MCF 10A (cell line): ENCODE results near the gene SLC9A3. TPM values are rescaled to one million over a fixed set of nuclear protein-coding genes. Genes with fewer than 3 reads are reported as not detected.

Experiments used
- BruUV-seq: library from RNA; stranded (reverse); fragments of 400-500 nt; replicated peaks from 2 replicates; lab custom pipeline; 2021; lab: Mats Ljungman, UMichigan
- CTCF ChIA-PET: fragments of 300-600 bp; sonication (Branson Sonifier 250); formaldehyde crosslinking; extraction: SDS; loops from one replicate; lab custom pipeline; 2021; ENCODE audit warnings: antibody characterized with exemption, inconsistent platforms; lab: Yijun Ruan, JAX
- POLR2A ChIA-PET: fragments of 300-600, 350-650 bp; sonication (Branson Sonifier 250); formaldehyde crosslinking; extraction: SDS; loops from one replicate; lab custom pipeline; 2020; ENCODE audit warnings: antibody characterized with exemption, inconsistent platforms; lab: Yijun Ruan, JAX
- DNase-seq: peaks from one replicate; pipeline ENCODE4 v3.0.0-alpha.2; 2018; ENCODE audit not compliant: unreplicated experiment
- H3K27ac Mint-ChIP-seq: one replicate; pipeline ENCODE4 v1.8.0; 2022; ENCODE audit warnings: mild to moderate bottlenecking, low read depth, mixed read lengths; ENCODE audit not compliant: unreplicated experiment
- H3K27me3 Mint-ChIP-seq: one replicate; pipeline ENCODE4 v1.8.0; 2022; ENCODE audit warnings: mixed read lengths; ENCODE audit not compliant: insufficient read depth, unreplicated experiment
- H3K36me3 Mint-ChIP-seq: one replicate; pipeline ENCODE4 v1.8.0; 2022; ENCODE audit warnings: mild to moderate bottlenecking, moderate library complexity, mixed read lengths; ENCODE audit not compliant: insufficient read depth, unreplicated experiment
- H3K4me1 Mint-ChIP-seq: one replicate; pipeline ENCODE4 v1.8.0; 2022; ENCODE audit warnings: mixed read lengths; ENCODE audit not compliant: insufficient read depth, unreplicated experiment
- H3K4me3 Mint-ChIP-seq: one replicate; pipeline ENCODE4 v1.8.0; 2022; ENCODE audit warnings: mild to moderate bottlenecking, moderate library complexity, mixed read lengths; ENCODE audit not compliant: unreplicated experiment
- H3K9me3 Mint-ChIP-seq: one replicate; pipeline ENCODE4 v1.8.0; 2022; ENCODE audit warnings: mixed read lengths; ENCODE audit not compliant: unreplicated experiment
- CTCF ChIP-seq: fragments of 200-600 bp; IDR thresholded peaks from one replicate; pipeline ENCODE4 v1.8.0; 2022; ENCODE audit warnings: antibody characterized with exemption, mild to moderate bottlenecking; ENCODE audit not compliant: unreplicated experiment
- intact Hi-C: fragments of 100-400 bp; cut with micrococcal nuclease; formaldehyde crosslinking; loops from 2 replicates; pipeline ENCODE4 v1.14.1; 2022
- total RNA-seq: library from RNA; stranded (reverse); gene quantifications from 2 replicates; pipeline ENCODE4 v1.2.3, GENCODE V29; 2022

The SLC9A3 gene
- total RNA-seq, 1 experiment from 2014 or later, result 1.0 TPM

- H3K9me3 Mint-ChIP-seq, result peaks cover 14% of the 10 kb centered on the region
- TF ChIP-seq CTCF, result no peak
- no peaks in the 10 kb centered on the region for H3K27me3 Mint-ChIP-seq
- no peak overlapping the region for H3K27ac Mint-ChIP-seq
- ChIA-PET CTCF (interaction anchor here (0.7 to 0.8 kb wide), 2 partner anchors 24 to 72 kb away, joined by 3 read pairs; no protein-coding TSS in a partner anchor), POLR2A (no interaction called here)
- peaks cover 10% of the 10 kb centered on the region for H3K4me1 Mint-ChIP-seq
- intact Hi-C loops, result no loop called here
- no peak overlapping the region for H3K4me3 Mint-ChIP-seq
- H3K36me3 Mint-ChIP-seq, result no peaks in the 10 kb centered on the region
- BruUV-seq, result no TSS peak
- no peak for DNase-seq
These were observed 101.7 kb downstream of the SLC9A3 start for GRCh38 chr5:422323-423232.

- ChIA-PET POLR2A (no interaction called here), CTCF (no interaction called here)
- peaks cover 12% of the 10 kb centered on the region for H3K9me3 Mint-ChIP-seq
- H3K27ac Mint-ChIP-seq, result no peak overlapping the region
- no TSS peak for BruUV-seq
- H3K4me1 Mint-ChIP-seq, result peaks cover 10% of the 10 kb centered on the region
- TF ChIP-seq CTCF, result no peak
- intact Hi-C loops, result no loop called here
- no peak overlapping the region for H3K4me3 Mint-ChIP-seq
- H3K36me3 Mint-ChIP-seq, result no peaks in the 10 kb centered on the region
- DNase-seq, result no peak
- no peaks in the 10 kb centered on the region for H3K27me3 Mint-ChIP-seq
These were observed 102.3 kb downstream of the SLC9A3 start for GRCh38 chr5:421901-422300.

GRCh38 chr5:421287-421880, 102.9 kb downstream of the SLC9A3 start:
- CTCF ChIA-PET, result no interaction called here
- BruUV-seq, result no TSS peak
- Mint-ChIP-seq H3K27me3 (no peaks in the 10 kb centered on the region), H3K9me3 (peaks cover 7% of the 10 kb centered on the region), H3K4me3 (no peak overlapping the region), H3K27ac (no peak overlapping the region), H3K4me1 (peaks cover 10% of the 10 kb centered on the region), H3K36me3 (no peaks in the 10 kb centered on the region)
- intact Hi-C loops, result no loop called here
- no peak for TF ChIP-seq CTCF
- DNase-seq, result no peak
- POLR2A ChIA-PET, result no interaction called here

- H3K9me3 Mint-ChIP-seq, result peaks cover under 1% of the 10 kb centered on the region
- H3K4me1 Mint-ChIP-seq, result peaks cover 10% of the 10 kb centered on the region
- no peaks in the 10 kb centered on the region for H3K27me3 Mint-ChIP-seq
- no peak for TF ChIP-seq CTCF
- intact Hi-C loops, result no loop called here
- ChIA-PET POLR2A (no interaction called here), CTCF (no interaction called here)
- H3K4me3 Mint-ChIP-seq, result no peak overlapping the region
- no peak for DNase-seq
- no peaks in the 10 kb centered on the region for H3K36me3 Mint-ChIP-seq
- BruUV-seq, result no TSS peak
- no peak overlapping the region for H3K27ac Mint-ChIP-seq
These were observed 103.5 kb downstream of the SLC9A3 start for GRCh38 chr5:420632-421286.
